NCI-H226 (cell line): ENCODE data around the gene CAPG.
"Not testable (repeated sequence)": the region's sequence is repeated elsewhere in the genome, so short reads cannot be mapped to it uniquely, and the experiment has no call there.

ENCODE experiments used
- DNase-seq: peaks from one replicate; pipeline ENCODE4 v3.0.0-alpha.2; 2015

The CAPG gene, protein sequence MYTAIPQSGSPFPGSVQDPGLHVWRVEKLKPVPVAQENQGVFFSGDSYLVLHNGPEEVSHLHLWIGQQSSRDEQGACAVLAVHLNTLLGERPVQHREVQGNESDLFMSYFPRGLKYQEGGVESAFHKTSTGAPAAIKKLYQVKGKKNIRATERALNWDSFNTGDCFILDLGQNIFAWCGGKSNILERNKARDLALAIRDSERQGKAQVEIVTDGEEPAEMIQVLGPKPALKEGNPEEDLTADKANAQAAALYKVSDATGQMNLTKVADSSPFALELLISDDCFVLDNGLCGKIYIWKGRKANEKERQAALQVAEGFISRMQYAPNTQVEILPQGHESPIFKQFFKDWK

DNA sequence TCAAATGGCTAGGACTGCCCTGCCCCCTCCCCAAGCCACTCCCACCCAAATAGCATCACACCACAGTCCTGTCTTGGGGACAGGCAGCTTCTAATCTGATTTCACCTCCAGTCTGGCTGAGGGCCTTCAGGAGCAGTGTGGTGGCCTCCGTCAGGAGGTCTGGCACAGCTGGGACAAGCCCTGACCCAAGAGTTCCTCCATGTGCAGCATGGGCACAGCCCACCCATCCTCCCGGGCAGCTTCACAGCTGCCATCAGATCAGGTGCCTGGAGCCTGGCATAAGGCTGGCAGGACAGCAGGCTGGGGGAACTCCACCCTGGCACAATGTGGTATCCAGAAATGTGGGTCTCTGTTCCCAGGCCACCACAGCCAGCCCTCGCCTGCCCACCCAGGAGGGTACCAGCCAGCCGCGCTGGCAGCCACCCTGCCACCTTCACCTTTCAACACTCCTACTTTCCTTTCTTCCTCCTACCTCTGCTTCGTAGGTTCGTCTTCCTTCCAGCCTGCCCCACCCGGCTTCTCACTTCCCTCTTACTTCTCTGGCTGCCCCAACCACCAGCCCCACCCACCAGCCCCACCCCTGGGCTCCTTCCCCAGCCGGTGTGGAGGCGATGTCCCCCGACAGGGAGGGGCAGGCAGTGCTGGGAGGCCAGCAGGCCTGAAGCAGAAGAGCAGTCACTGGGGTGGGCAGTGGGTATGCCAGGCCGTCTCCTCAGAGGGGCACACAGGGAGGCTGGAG lies at the start of gene CAPG:
TSS of gene CAPG (minus strand) at position 522 of the 739 bp plus-strand sequence. CDS start 8,221 bp downstream, outside the sequence.
- DNase-seq: no peak

DNA sequence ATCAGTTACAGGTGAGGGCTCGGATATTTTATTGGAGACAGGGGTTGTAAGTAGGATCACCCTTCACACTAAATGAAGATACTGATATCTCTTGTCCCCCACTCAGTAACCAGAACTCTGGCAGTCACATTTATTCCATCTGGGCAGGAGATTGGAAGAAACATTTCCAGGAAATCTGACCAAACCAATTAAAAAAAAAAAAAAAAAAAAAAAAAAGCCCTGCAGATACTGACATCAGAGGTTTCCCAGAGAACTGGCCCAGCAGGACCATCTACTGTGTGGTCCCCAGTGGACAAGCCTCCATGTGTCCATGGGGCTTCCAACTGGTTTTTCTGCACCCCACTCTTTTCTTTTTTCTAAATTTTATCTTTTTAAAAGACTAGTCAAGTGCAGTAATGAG lies 49.6 kb upstream of the CAPG start:
- no peak for DNase-seq

DNA sequence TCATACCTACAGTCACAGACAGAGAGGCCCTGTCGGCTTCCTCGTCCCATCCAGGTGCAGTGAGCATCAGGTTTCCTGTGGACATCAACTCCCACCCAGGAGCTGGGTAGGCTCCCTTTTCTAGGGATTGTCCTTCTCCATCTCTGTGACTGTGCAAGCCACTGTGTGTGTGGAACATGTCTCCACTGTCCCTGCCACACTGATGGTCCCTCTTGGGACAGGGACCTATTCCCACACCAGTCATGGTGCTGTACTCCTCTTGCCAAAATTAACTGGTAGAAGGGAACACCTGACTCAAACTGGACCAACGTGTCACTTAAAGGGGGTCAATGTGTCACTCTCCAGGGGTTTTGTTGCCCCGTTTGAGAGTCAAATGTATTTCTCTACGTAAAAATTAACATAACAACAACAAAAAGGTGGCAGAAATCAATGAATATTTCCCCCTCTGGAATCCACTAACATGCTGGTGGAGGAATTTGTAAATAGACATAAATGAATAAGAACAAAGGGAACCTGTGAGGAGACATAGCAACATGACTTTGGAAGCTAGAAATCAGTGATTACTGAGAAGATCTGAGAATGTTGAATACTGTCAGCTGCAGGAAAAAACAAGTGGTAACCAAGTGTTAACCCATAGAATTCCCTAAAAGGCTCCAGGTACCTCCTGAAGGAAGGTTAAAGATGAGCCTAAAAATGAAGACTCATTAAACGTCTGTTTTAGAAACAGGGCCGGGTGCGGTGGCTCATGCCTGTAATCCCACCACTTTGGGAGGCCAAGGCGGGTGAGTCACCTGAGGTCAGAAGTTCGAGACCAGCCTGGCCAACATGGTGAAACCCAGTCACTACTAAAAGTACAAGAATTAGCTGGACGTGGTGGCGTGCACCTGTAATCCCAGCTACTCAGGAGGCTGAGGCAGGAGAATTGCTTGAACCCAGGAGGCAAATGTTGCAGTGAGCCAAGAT lies 48.7 kb upstream of the CAPG start:
- DNase-seq: no peak

DNA sequence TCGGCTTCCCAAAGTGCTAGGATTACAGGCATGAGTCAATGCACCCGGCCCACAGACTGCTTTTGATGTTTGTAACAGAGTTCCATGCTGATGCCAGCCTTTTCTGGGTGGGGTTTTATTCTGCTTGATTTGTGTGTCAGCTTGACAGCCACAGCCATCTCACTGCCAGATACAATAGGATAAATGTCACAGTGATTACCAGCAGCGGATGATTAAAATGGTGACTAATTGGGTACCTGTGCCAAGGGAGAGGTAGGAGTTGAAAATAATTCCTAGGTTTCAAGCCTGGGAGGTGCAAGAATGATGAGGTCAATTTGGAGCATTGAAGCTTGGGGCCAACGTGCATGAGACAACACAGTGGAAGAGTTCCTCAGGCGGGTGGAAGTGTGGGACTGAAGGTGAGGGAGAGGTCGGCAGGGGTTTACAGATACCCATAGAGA lies 47.7 kb upstream of the CAPG start:
- DNase-seq: peak; percentile 44

DNA sequence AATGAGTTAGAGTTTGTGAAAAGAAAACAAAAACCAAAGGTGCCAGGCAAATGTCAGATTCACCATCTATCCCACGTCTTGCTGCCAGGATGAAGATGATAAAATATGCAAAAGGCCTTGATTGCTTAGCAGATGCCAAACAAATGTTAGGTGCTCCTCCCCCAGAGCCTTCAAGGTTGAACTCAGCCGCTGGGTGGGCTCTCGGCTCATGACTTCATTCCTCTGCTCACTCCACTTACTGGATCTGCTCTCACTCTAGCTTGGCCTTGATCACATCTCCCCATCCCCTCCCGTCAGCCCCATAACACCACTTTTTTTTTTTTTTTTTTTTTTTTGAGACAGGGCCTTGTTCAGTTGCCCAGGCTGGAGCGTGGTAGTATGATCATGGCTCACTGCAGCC lies 46.9 kb upstream of the CAPG start:
- DNase-seq: no peak

DNA sequence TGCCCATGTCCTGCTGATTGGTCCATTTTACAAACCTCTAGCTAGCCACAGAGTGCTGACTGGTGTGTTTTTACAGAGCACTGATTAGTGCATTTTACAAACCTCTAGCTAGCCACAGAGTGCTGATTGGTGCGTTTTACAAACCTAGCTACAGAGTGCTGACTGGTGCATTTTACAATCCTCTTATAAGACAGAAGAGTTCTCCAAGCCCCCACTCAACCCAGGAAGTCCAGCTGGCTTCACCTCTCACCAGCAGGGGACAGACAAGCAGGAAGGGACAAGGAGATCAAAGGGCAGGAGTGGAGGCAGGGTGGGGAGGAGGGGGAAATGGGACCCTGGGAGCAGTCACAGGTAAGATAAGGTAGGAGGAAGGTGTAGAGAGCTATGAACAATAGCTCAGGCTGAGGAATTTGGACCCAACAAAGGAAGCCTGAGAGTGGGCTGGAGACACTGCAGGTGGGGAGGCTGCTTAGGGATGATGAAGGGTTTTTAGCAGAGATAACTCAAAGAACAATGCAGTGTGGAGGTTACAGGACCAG lies 45.5 kb upstream of the CAPG start:
- no peak for DNase-seq

DNA sequence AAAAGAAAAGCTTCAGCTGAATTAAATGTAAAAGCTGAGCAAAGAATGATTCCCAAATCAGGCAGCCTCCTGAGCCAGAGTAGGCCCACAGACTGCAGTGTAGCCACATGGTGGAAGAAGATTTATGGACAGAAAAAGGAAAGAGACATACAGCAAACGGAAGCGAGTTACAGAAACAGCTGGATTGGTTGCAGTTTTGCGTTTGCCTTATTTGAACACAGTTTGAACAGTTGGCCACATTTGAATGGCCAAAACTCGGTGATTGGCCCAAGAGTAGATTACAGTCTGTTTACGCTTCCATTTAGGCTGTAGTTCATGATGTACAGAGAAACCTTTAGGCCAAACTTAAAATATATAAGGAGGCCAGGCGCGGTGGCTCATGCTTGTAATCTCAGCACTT lies 43.4 kb upstream of the CAPG start:
- DNase-seq: no peak

DNA sequence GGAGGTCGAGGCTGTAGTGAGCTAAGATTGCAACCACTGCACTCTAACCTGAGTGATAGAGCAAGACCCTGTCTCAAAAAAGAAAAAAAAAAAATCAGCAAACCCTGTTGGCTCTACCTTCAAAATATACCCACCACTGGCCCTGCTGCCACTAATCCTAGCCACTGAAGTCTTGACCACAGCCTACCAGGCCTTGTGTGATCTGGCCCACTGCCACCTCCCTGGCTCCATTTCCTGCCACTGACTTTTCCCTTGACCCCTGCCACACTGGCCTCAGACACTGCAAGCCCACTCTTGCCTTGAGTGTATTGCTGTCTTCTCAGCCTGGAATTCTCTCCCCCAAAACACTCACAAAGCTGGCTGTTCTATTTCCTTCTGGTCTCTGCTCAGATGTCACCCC lies 42.1 kb upstream of the CAPG start:
- DNase-seq: no peak

DNA sequence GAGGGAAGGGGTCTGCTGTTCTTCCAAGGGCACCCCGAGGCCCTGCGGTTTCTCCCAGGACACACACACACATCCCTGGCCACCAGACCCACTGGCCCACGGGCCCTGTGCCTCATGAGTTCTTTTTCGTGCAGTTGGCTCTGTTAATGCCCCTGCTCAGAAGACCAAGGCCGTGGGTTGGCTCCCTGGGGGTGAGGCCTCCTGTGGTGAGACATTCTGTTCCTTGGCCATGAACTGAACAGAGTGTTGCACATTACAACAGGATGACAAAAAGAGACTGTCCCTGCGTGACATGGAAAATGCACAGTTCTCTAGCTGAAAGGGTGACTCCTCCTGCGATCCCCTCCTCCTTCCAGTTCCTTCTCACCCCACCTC lies 39.0 kb upstream of the CAPG start:
- no peak for DNase-seq

DNA sequence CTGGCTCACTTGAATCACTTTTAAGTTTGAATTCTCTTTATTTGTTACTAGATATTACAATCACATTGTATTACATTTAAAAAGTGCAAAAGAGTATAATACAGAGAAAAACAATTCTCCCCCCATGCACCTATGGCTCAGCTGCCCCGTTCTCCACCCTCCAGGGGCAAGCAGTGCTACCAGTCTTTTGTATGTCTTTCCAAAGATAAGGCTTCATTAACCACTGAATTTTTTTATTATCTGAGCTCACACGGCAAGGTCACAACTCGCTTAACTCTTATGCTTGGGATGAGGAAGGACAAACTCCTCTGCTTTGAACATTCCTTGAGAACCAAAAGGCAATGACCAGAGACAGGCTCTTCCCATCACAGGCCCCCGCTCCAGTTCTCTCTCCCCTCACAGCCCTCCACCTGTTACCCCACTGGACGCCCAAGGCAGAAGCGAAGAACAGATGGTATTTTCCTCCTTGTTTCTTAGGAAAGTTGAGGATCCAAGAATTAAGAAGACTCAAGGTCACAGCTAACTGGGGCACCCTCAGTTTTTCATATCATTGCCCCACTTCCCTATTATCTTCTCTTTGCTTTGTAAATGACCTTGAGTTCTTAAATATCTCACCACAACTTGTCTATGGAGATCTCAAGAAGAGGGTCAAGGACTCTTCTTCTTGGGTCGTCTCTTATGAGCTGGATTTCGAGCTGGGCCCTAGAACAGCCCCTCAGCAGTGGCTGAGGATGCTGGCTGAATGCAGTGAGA lies 38.5 kb upstream of the CAPG start:
- DNase-seq: no peak

DNA sequence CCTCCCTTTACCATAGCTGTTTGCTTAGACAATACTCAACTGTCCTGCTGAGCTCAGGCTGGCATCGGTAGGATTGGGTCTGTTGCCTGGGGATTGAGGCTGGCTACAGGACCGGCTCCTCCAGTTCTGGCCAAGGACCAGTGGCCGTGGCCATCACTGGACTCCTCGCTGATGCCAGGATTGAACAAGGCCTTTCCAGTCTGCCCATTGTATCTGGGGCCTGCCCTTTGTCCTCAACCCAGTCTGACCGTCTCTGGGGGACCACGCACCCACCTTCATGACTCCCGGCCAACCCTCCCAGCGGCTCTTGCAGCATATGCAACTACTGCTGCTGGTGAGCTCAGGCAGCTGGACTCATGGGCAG lies 37.0 kb upstream of the CAPG start:
- DNase-seq: no peak

DNA sequence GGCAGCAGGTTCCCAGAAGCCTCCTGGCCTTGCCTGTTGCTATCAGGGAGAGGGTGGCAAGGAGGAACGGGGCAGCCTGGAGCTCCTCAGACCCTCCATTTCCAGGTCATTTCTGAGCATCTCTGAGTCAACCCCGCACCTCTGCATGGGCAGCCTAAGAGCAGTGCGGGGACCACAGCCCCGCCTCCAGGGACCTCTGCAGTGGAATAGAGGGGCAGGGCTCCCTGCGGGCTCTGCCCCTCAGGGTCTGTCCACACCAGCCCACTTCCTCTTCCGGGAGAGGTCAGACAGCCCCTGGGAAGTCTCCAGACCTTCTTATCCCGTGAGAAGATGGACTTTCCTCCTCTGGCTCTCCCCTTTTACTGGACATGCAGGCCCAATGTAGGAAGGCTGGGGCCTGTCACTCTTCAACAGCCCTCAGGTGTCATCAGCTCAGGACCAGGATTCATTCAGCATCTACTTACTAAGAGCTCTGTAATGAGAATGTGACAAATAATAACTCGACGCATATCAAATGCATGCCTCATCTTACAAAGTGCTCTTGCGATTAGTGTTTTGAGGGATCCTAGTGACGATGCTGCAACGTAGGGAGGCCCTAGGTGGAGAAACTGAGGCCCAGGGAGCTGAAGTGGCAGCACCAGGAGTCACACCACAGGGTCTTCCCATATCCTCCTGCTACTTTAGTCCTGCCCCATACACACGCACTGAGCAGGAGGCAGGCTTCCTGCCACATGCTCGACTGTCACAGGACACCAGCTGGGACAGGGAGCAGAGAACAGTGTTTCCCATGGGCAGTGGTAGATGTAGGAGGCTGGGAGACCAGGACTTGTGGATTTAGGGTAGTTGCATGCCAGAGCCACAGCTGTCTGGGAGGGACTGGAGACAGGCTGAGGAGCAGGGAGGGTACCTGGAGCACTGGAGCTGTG lies 36.4 kb upstream of the CAPG start:
- DNase-seq: no peak

DNA sequence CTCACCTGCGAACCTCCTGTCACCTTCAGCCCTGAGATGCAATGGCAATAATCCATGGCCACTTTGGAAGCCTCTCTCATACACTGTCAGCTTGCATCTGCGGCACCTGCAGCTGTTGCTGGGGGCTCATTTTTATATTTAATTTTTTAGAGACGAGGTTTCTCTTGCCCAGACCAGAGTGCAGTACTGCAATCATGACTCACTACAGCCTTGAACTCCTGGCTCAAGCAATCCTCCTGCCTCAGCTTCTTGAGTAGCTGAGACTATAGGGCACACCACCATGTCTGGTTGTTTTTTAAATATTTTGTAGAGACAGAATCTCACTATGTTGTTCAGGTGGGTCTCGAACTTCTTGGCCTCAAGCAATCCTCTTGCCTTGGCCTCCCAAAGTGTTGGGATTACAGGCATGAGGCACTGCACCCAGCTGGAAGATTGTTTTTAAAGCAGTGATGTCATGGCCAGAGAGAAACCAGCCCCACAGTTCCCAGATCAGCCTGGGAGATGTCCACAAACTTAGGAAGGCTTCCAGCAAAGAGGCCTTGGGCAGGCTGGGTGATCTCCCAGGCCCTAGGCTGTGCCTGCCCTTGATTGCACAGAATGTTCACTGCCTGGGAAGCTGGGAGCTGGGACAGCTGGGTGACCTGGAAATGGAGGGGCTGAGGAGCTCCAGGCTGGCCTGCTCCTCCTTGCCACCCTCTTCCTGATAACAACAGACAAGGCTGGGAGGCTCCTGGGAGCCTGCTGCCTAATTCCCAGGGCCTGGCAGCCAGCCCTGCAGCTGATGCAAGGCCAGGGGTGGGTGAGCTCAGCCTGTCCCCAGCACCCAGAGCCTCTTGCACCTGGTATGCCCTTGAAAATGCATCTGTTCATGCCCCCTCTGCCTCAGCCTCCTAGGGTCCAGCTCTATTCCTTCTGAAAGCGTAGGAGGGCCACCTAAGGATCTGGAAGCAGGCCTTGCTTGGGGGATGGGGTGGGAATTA lies 35.4 kb upstream of the CAPG start:
- peak; percentile 63 for DNase-seq

DNA sequence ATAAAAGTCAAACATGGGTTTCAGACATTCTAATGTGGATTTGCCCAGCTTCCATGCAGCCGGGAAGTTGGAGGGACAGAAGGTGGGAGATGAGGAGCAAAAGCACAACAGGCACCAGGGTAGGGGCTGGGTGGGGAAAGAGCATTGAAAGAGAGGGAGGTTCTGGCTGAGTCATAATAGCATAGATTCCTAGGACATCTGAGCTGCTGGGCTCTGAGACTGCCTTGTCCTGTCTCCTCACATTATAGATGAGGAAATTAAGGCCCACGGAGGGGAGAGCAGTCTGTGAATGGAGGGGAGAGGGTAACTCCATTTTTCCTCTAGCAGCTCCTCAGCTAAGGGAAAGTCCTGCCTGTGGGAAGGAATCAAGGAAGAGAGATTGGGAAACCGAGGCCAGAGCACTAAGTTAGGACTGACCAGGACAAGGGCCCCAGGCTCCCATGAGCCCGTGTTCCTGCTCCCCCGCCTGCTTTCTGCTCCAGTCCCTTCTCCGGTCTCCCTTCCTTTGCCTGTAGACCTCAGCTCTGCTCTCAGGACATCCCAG lies 34.5 kb upstream of the CAPG start:
- DNase-seq: no peak

DNA sequence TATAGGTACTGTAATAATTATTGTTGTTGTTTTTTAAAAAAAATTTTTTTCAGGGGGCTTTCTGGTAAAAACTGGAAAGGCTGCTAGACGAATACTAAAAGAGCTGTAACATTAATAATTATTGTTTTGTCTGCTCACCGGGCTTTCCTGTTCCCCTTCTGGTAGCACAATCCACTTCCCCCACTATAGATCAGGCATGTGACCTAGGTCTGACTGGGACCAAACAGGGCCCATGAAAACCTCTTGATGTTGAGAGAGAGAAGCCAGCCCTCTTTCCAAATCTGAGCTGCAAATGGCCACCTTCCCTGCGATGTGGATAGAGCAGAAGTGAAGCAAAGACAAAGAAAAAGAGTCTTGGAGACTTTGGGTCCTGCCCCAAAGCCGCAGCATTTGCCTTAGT lies 31.7 kb upstream of the CAPG start:
- DNase-seq: no peak

DNA sequence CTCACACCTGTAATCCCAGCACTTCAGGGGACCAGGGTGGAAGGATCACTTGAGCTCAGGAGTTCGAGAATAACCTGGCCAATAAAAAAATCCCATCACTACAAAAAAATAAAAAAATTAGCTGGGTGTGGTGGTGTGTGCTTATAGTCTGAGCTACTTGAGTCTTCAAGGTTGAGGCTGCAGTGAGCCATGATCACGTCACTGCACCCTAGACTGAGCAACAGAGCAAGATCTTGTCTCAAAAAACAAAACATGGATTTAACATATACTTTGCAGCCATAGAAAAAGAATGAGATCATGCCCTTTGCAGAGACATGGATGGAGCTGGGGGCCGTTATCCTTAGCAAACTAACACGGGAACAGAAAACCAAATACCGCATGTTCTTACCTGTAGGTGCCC lies 30.6 kb upstream of the CAPG start:
- DNase-seq: no peak

DNA sequence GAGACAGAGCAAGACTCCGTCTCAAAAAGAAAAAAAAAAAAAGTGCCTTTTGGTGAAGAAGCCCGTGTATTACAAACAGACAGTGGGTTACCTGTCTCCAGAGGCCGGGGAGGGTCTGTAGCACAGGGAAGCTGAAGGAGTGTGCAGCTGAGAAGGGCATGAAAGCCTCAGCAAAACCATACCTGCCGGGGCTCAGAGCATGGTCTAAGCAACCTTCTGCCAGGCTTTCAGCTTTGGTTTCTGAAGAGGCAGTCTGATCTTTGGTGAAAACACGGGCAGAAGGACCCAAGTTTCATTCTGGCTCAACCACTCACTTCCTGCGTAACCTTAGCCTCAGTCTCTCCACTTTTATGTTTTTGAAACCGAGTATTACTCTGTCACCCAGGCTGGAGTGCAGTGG lies 29.8 kb upstream of the CAPG start:
- DNase-seq: no peak

DNA sequence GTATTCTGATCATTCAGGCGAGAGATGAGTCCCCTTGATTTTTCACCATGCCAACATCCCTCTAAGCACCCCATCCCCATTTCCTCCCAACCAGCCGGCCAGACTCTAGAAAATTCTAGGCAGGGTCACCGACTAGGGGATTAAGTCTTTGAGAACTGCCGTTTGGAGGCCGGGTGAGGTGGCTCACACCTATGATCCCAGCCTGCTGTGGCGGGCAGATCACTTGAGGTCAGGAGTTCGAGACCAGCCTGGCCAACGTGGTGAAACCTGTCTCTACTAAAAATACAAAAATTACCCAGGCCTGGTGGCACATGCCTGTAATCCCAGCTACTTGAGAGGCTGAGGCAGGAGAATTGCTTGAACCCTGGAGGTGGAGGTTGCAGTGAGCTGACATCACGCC lies 29.4 kb upstream of the CAPG start:
- not testable (repeated sequence) for DNase-seq

DNA sequence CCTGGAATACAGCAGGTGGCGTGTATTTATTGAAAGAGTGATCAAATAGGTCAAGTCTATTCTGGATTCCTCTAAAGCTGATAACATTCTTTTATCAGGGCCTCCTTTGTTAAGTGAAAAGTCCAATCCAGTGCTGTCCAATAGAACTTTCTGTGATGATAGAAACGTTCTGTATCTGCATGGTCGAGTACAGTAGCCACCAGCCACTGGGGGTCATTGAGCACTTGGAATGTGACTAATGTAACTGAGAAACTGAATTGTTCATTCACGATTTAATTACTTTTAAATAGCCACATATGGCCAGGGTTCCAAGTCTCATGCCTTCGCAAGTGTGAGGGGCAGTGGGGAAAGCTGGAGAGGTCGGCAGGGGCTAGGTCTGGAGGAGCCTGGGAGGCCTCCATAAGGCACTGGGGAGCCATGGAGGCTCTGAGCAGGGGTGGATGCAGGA lies 28.9 kb upstream of the CAPG start:
- no peak for DNase-seq
